ENCODE results near the gene RNF38.
A peak's percentile ranks its signal among the peaks of the same experiment; 100 is the strongest.

Gene RNF38

DNA sequence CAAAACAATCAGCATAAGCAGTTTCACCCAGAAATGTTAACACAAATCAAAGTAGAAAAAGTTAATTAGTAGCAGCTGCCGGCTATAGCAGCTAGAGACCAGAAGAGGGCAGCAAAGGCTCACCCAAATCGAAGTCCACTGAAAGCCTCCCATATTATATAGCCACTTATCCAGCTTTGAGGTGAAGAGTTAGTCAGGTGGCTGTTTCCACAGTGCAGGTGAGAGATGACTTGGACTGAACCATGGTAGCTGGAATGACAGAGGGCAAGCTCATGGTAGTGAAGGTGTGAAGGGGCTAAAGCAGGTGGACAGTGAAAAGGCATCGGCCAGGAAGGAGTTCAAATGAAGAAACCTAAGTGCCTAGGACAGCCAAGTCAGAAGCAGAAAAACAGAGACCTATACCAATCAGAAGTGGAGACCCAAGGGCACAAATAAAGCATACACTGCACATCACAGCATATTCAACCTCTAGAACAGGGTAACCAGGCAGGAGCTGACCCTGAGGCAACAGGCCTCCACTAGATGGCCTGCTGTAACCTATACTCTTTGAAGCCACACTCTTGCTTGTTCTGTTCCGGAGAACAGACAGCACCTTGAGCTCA lies 7.2 kb upstream of the RNF38 start:
- peak; percentile 96 for TF ChIP-seq CTCF (IDR thresholded peaks at IDR 0.05; ENCODE audit: low read length, missing control alignments)
- no peak overlapping the region for H3K4me3 ChIP-seq (replicated peaks; ENCODE audit: low read depth, low read length)
- peak; percentile 77 for DNase-seq (ENCODE audit: low read depth)

DNA sequence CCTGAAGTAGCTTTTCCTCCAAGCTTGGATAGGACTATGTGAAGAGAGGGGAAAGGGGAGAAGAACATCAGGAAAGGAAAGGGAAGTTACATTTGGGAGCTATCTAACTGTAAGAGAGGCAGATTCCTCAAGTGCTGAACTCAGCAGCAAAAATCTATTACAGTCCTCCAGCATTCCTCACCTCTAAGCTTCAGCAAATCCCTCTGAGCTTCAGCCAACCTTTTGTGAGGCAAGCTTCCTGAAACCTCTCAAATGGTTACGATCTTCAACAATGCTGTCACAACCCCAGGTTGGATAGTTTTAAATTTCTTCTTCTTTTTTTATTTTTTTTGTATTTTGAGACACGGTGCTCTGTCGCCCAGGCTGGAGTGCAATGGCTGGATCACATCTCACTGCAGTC lies 2.5 kb upstream of the RNF38 start:
- TF ChIP-seq CTCF (IDR thresholded peaks at IDR 0.05; ENCODE audit: low read length, missing control alignments) = no peak
- DNase-seq (ENCODE audit: low read depth) = no peak
- no peak overlapping the region for H3K4me3 ChIP-seq (replicated peaks; ENCODE audit: low read depth, low read length)

- no peak overlapping the region for H3K4me3 ChIP-seq (replicated peaks; ENCODE audit: low read depth, low read length)
- DNase-seq (ENCODE audit: low read depth) = no peak
- no peak for TF ChIP-seq CTCF (IDR thresholded peaks at IDR 0.05; ENCODE audit: low read length, missing control alignments)
Observed at GRCh38 chr9:36401897-36402480, 1.9 kb upstream of the RNF38 start.

DNA sequence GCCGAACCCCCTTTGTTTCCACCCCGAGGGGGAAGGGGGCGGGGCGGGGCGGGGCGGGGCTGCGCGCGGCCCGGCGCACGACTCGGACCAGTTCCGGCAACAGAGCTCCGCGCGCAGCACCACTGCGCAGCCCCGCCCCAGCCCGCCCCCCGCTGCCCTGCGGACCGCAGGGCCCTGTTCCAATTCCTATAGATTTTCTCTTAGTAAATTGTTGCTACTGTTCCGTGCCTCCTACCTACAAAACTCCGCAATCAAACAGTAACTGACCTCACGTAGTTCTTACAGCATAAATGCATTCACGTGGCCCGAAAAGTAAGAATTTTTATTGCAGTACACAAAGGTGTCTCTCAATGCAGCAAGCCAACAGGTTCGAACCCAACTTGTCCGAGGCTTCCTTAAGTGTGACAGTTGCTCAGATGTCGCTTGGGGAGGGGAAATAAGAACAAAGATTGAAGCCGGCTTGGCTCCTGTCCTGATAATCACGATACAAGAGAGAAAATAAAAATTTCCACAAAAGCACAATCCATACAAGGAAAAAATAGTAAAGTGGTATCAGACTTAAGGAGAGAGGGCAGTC lies 1.2 kb upstream of the RNF38 start:
- H3K4me3 ChIP-seq (replicated peaks; ENCODE audit: low read depth, low read length) = peak overlapping the region; percentile 68
- peak; percentile 74 for DNase-seq (ENCODE audit: low read depth)
- TF ChIP-seq CTCF (IDR thresholded peaks at IDR 0.05; ENCODE audit: low read length, missing control alignments) = no peak

- H3K4me3 ChIP-seq (replicated peaks; ENCODE audit: low read depth, low read length) = peak overlapping the region; percentile 68
- TF ChIP-seq CTCF (IDR thresholded peaks at IDR 0.05; ENCODE audit: low read length, missing control alignments) = no peak
- peak; percentile 81 for DNase-seq (ENCODE audit: low read depth)
Observed at GRCh38 chr9:36400332-36401163, 479 bp upstream of the RNF38 start.

DNA sequence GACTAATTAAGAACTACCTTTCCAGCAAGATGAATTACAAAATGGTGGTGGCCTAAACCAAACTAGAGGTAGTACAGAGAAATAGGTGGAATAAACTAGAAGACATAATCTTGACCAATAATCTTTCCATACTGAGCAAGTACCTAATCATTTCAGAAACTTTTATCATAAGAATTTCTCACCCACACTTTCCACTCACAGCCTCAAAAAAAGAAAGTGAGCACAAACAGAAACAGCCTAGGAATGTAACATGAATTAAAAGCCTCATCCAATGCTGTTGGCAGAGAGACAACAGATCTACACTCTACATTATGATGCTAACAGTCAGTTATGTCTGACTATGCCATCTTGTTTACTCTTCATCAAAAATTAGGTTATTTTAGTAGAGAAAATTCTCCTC lies 1.3 kb downstream of the RNF38 start:
- peak; percentile 43 for DNase-seq (ENCODE audit: low read depth)

More for the DNA sequence above, 1.3 kb downstream of the RNF38 start:
- peak overlapping the region; percentile 68 for H3K4me3 ChIP-seq (replicated peaks; ENCODE audit: low read depth, low read length)
- TF ChIP-seq CTCF (IDR thresholded peaks at IDR 0.05; ENCODE audit: low read length, missing control alignments) = no peak

Data from fibroblast of pulmonary artery (primary cell).